Psoas muscle (tissue), 8 donors: Measurements from ENCODE around the gene FBXW8. TPM values are rescaled to one million over a fixed set of nuclear protein-coding genes. Genes with fewer than 3 reads are reported as not detected.

ENCODE experiments used
- ATAC-seq, 4 donors: fragments of 200-7000 bp; cut with Tn5 transposase; one replicate each; pipeline ENCODE4 v1.9.1; 2020; ENCODE audit warnings: moderate library complexity in 3 of 4, mild to moderate bottlenecking in 2 of 4
- DNase-seq, 2 donors: peaks; one replicate each; pipeline ENCODE4 v3.0.0-alpha.2; 2020
- H3K27ac ChIP-seq: fragments of 200-600 bp; one replicate; pipeline ENCODE4 v1.8.0; 2022
- H3K27me3 ChIP-seq, 3 donors: fragments of 200-600 bp in 1 of 3; one replicate each; pipeline versions ENCODE4 v1.6.1 to v1.8.0; 2013 to 2022; ENCODE audit warnings: low read length in 2 of 3, mild to moderate bottlenecking in 2 of 3, moderate library complexity in 1 of 3; ENCODE audit not compliant: insufficient read depth in 3 of 3
- H3K36me3 ChIP-seq, 2 donors: fragments of 200-600 bp in 1 of 2; one replicate each; pipeline versions ENCODE4 v1.6.1 to v1.8.0; 2013 to 2022; ENCODE audit warnings: low read depth in 1 of 2, mild to moderate bottlenecking in 1 of 2, moderate library complexity in 1 of 2; ENCODE audit not compliant: insufficient read depth in 1 of 2
- H3K4me1 ChIP-seq: fragments of 200-600 bp; one replicate; pipeline ENCODE4 v1.8.0; 2022
- H3K4me3 ChIP-seq: fragments of 200-600 bp; one replicate; pipeline ENCODE4 v1.8.0; 2022; ENCODE audit warnings: mild to moderate bottlenecking
- H3K9me3 ChIP-seq: fragments of 200-600 bp; one replicate; pipeline ENCODE4 v1.8.0; 2022
- CTCF ChIP-seq: fragments of 200-600 bp; IDR thresholded peaks from one replicate; pipeline ENCODE4 v1.8.0; 2022; ENCODE audit warnings: antibody characterized with exemption
- WGBS, 3 donors: extraction: QIAGEN DNeasy Blood & Tissue Kit; methylation state at CpG; one replicate each; pipeline versions ENCODE4 v1.1.6 to v1.1.7; 2013; 5-methylcytosine and 5-hydroxymethylcytosine counted together
- intact Hi-C, 2 donors: fragments of 100-400 bp; cut with DNase I; formaldehyde crosslinking; loops; one replicate each; pipeline versions ENCODE4 v1.11.0 to v1.14.2; 2022
- polyA plus RNA-seq, 3 donors: library from polyadenylated mRNA; stranded (reverse); fragments of 200-250 nt; gene quantifications; one replicate each; pipeline ENCODE4 v1.2.3, GENCODE V29; 2013
- total RNA-seq, 4 donors: library from RNA; stranded (reverse); fragmentation: NEBNext Ultra II Directional in 2 of 4; extraction: Animal tissue kit (Norgen Biotek cat#: 25700) in 2 of 4; gene quantifications; one replicate each; pipeline versions ENCODE4 v1.2.1 to v1.2.4, GENCODE V29; 2021 to 2023
- donor health status: healthy with polysubstance abuse.
- donor health status: DM: no; HTN: no; CAD: no; lungs with moderate emphysema.
- donor health status: Bipolar disorder and iron deficiency.
- donor health status: healthy.
- donor health status: DM: yes; HTN: yes; CAD: no.
- donor health status: DM: no; HTN: no; CAD: no.
- donor health status: DM: no; HTN: no; CAD: no.
- donor health status: DM: yes; HTN: yes; CAD: no.

Gene FBXW8
- total and polyA plus RNA-seq, 7 donors: 1.1 to 5.7 (median 3.0) TPM

- ATAC-seq (no peak), DNase-seq (no peak)
- WGBS, 3 donors: 55 to 71% (median 61%) methylated on average over 4 of the region's 4 CpGs
- H3K36me3 ChIP-seq: no peaks in the 10 kb centered on the region
- H3K27ac ChIP-seq: no peak overlapping the region
- H3K9me3 ChIP-seq: no peaks in the 10 kb centered on the region
- intact Hi-C loops: no loop called here
- TF ChIP-seq CTCF: no peak
- no peak overlapping the region for H3K4me3 ChIP-seq
- H3K4me1 ChIP-seq: no peaks in the 10 kb centered on the region
- H3K27me3 ChIP-seq: peaks cover 3 to 7% (median 6%) of the 10 kb centered on the region in 3 donors
Observed at GRCh38 chr12:116897476-116897875, 13.3 kb upstream of the FBXW8 start.

GRCh38 chr12:116898669-116899068, 12.1 kb upstream of the FBXW8 start:
- no peak for TF ChIP-seq CTCF
- H3K4me3 ChIP-seq: no peak overlapping the region
- H3K27ac ChIP-seq: no peak overlapping the region
- ATAC-seq: no peak
- no peaks in the 10 kb centered on the region for H3K4me1 ChIP-seq
- DNase-seq: no peak
- no peaks in the 10 kb centered on the region for H3K9me3 ChIP-seq
- intact Hi-C loops: no loop called here
- H3K27me3 ChIP-seq: peaks cover 3 to 7% (median 6%) of the 10 kb centered on the region in 3 donors
- 50 to 53% (median 51%) methylated on average over 3 of the region's 3 CpGs for WGBS, 3 donors
- H3K36me3 ChIP-seq: no peaks in the 10 kb centered on the region

- intact Hi-C loops: no loop called here
Observed at GRCh38 chr12:116901612-116902011, 9.1 kb upstream of the FBXW8 start.

GRCh38 chr12:116903818-116904217, 6.9 kb upstream of the FBXW8 start:
- H3K36me3 ChIP-seq: no peaks in the 10 kb centered on the region
- TF ChIP-seq CTCF: no peak
- no peak overlapping the region for H3K27ac ChIP-seq
- no peak overlapping the region for H3K4me3 ChIP-seq
- H3K27me3 ChIP-seq: peaks cover 0 to 7% (median 6%) of the 10 kb centered on the region in 3 donors
- WGBS, 3 donors: 66 to 72% (median 70%) methylated on average over 4 of the region's 4 CpGs
- H3K9me3 ChIP-seq: no peaks in the 10 kb centered on the region
- intact Hi-C loops: no loop called here
- H3K4me1 ChIP-seq: no peaks in the 10 kb centered on the region
- no peak for DNase-seq
- no peak for ATAC-seq

More at GRCh38 chr12:116901612-116902011, 9.1 kb upstream of the FBXW8 start:
- 80 to 87% (median 81%) methylated on average over 2 of the region's 2 CpGs for WGBS, 3 donors
- DNase-seq (no peak), ATAC-seq (no peak)
- H3K4me3 ChIP-seq: no peak overlapping the region
- H3K27me3 ChIP-seq: peaks cover 1 to 7% (median 6%) of the 10 kb centered on the region in 3 donors
- no peak for TF ChIP-seq CTCF
- no peaks in the 10 kb centered on the region for H3K36me3 ChIP-seq
- no peaks in the 10 kb centered on the region for H3K4me1 ChIP-seq
- H3K9me3 ChIP-seq: no peaks in the 10 kb centered on the region
- no peak overlapping the region for H3K27ac ChIP-seq

- no peaks in the 10 kb centered on the region for H3K4me1 ChIP-seq
- H3K9me3 ChIP-seq: no peaks in the 10 kb centered on the region
- no peak for ATAC-seq
- 83 to 85% (median 85%) methylated on average over 4 of the region's 4 CpGs for WGBS, 3 donors
- intact Hi-C loops: no loop called here
- TF ChIP-seq CTCF: no peak
- no peaks in the 10 kb centered on the region for H3K27me3 ChIP-seq
- H3K36me3 ChIP-seq: no peaks in the 10 kb centered on the region
- H3K4me3 ChIP-seq: no peak overlapping the region
- no peak for DNase-seq
- H3K27ac ChIP-seq: no peak overlapping the region
Observed at GRCh38 chr12:116906285-116906684, 4.5 kb upstream of the FBXW8 start.
